Chondrocyte (in vitro differentiated cells): ENCODE measurements around the gene PRAMEF17. TPM values are rescaled to one million over a fixed set of nuclear protein-coding genes. Genes with fewer than 3 reads are reported as not detected.
"Not testable (repeated sequence)": the region's sequence is repeated elsewhere in the genome, so short reads cannot be mapped to it uniquely, and the experiment has no call there.

ENCODE experiments used
- DNase-seq: peaks from one replicate; pipeline ENCODE4 v3.0.0; 2021; ENCODE audit warnings: mixed read lengths, low spot score
- H3K27ac Mint-ChIP-seq: one replicate; pipeline ENCODE4 v1.8.0; 2021; ENCODE audit warnings: mild to moderate bottlenecking, moderate library complexity, mixed read lengths; ENCODE audit not compliant: unreplicated experiment
- H3K27me3 Mint-ChIP-seq: 2 replicates; pipeline ENCODE4 v1.8.0; 2021; ENCODE audit warnings: low read depth, mixed read lengths
- H3K36me3 Mint-ChIP-seq: 2 replicates; pipeline ENCODE4 v1.8.0; 2021; ENCODE audit warnings: low read depth, mixed read lengths
- H3K4me1 Mint-ChIP-seq: 2 replicates; pipeline ENCODE4 v1.8.0; 2021; ENCODE audit warnings: low read depth, mild to moderate bottlenecking, mixed read lengths
- H3K4me3 Mint-ChIP-seq: one replicate; pipeline ENCODE4 v1.8.0; 2021; ENCODE audit warnings: mild to moderate bottlenecking, moderate library complexity, mixed read lengths; ENCODE audit not compliant: unreplicated experiment
- H3K9me3 Mint-ChIP-seq: 2 replicates; pipeline ENCODE4 v1.8.0; 2021; ENCODE audit warnings: low read depth, mixed read lengths
- CTCF ChIP-seq: fragments of 200-600 bp; sonication (generic); IDR thresholded peaks from 2 replicates; pipeline ENCODE4 v1.5.0; 2021; ENCODE audit warnings: antibody characterized with exemption, mild to moderate bottlenecking, moderate library complexity
- long read RNA-seq: library from polyadenylated mRNA; stranded (forward); transcript quantifications from one replicate; pipeline ENCODE4 v2.0.0, GENCODE V29; 2021
- total RNA-seq: library from RNA; stranded (reverse); gene quantifications from 3 replicates; pipeline ENCODE4 v1.2.1, GENCODE V29; 2021

The PRAMEF17 gene
- not detected in 3 replicates for total RNA-seq
- long read RNA-seq, result 0 reads

GRCh38 chr1:13389332-13389731, at the start of gene PRAMEF17:
Gene PRAMEF17 (plus strand): TSS chr1:13389632. CDS start chr1:13389658, 26 bp downstream.
- H3K4me3 Mint-ChIP-seq, DNase-seq, H3K36me3 Mint-ChIP-seq, H3K27ac Mint-ChIP-seq, H3K4me1 Mint-ChIP-seq, H3K27me3 Mint-ChIP-seq: not testable (repeated sequence)
- H3K9me3 Mint-ChIP-seq, result peaks cover 26% of the 10 kb centered on the region

GRCh38 chr1:13342496-13342895, 46.9 kb upstream of the PRAMEF17 start:
- not testable (repeated sequence) for H3K9me3 Mint-ChIP-seq, H3K27ac Mint-ChIP-seq, H3K36me3 Mint-ChIP-seq, H3K4me3 Mint-ChIP-seq, DNase-seq, H3K4me1 Mint-ChIP-seq, H3K27me3 Mint-ChIP-seq

- H3K4me3 Mint-ChIP-seq, H3K9me3 Mint-ChIP-seq, H3K27ac Mint-ChIP-seq, DNase-seq, H3K27me3 Mint-ChIP-seq, H3K36me3 Mint-ChIP-seq, H3K4me1 Mint-ChIP-seq: not testable (repeated sequence)
These were observed 42.4 kb upstream of the PRAMEF17 start, which contains the start of gene PRAMEF14 for GRCh38 chr1:13347034-13347433. Gene PRAMEF14 (minus strand): TSS chr1:13347134. CDS start chr1:13345314, 1,820 bp downstream.

DNA sequence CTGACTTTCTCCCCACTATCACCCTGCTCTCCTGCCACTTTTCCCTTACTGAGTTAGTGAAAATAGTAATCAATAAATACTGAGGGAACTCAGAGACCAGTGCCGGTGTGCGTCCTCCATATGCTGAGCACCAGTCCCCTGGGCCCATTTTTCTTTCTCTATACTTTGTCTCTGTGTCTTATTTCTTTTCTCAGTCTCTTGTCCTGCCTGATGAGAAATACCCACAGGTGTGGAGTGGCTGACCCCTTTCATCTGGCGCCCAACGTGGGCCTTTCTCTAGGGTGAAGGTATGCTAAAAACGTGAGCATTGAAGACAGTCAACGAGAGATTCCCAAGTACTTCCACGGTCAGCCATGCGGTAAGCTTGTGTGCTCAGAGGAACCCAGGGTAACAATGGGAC, 36.0 kb upstream of the PRAMEF17 start:
- not testable (repeated sequence) for H3K4me1 Mint-ChIP-seq, DNase-seq, H3K27ac Mint-ChIP-seq, H3K36me3 Mint-ChIP-seq, H3K4me3 Mint-ChIP-seq, H3K27me3 Mint-ChIP-seq
- H3K9me3 Mint-ChIP-seq, result peaks cover 10% of the 10 kb centered on the region

GRCh38 chr1:13354475-13354874, 35.0 kb upstream of the PRAMEF17 start:
- H3K27me3 Mint-ChIP-seq, H3K4me1 Mint-ChIP-seq, H3K27ac Mint-ChIP-seq, H3K36me3 Mint-ChIP-seq, DNase-seq, H3K4me3 Mint-ChIP-seq: not testable (repeated sequence)
- TF ChIP-seq CTCF, result peak; percentile 14
- peaks cover 10% of the 10 kb centered on the region for H3K9me3 Mint-ChIP-seq

- H3K4me3 Mint-ChIP-seq, H3K27ac Mint-ChIP-seq, H3K4me1 Mint-ChIP-seq, H3K27me3 Mint-ChIP-seq, DNase-seq, H3K36me3 Mint-ChIP-seq: not testable (repeated sequence)
- peak; percentile 80 for TF ChIP-seq CTCF
- H3K9me3 Mint-ChIP-seq, result peaks cover 10% of the 10 kb centered on the region
These were observed 32.7 kb upstream of the PRAMEF17 start for GRCh38 chr1:13356774-13357173.

DNA sequence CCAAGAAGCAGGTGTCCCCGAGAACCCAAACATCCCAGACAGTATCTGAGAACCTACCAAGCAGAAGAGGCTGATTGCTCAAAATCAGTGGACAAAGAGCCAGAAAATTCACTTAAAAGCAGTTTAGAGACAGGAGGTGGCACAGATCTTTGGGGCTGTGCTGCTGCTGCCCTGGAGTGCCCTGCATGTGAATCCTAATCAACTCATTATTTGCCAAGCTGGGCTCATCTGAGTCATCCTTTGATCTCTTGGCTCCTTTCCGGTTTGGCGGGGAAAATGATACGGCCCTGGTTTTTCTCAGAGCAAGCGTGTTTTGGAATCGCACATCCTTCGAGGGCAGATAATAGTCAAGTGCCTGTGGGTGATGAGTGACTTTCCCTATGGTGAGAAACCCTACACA, 27.1 kb upstream of the PRAMEF17 start:
- not testable (repeated sequence) for H3K4me1 Mint-ChIP-seq, H3K9me3 Mint-ChIP-seq, H3K27ac Mint-ChIP-seq, H3K36me3 Mint-ChIP-seq, H3K4me3 Mint-ChIP-seq, H3K27me3 Mint-ChIP-seq, DNase-seq

- not testable (repeated sequence) for DNase-seq, H3K4me3 Mint-ChIP-seq, H3K27me3 Mint-ChIP-seq, H3K27ac Mint-ChIP-seq, H3K36me3 Mint-ChIP-seq, H3K4me1 Mint-ChIP-seq, H3K9me3 Mint-ChIP-seq
These were observed 24.5 kb upstream of the PRAMEF17 start for GRCh38 chr1:13364928-13365327.

- H3K27me3 Mint-ChIP-seq, H3K4me3 Mint-ChIP-seq, H3K4me1 Mint-ChIP-seq, H3K27ac Mint-ChIP-seq, DNase-seq, H3K36me3 Mint-ChIP-seq: not testable (repeated sequence)
- peaks cover 19% of the 10 kb centered on the region for H3K9me3 Mint-ChIP-seq
These were observed 22.9 kb upstream of the PRAMEF17 start for GRCh38 chr1:13366536-13366935.

DNA sequence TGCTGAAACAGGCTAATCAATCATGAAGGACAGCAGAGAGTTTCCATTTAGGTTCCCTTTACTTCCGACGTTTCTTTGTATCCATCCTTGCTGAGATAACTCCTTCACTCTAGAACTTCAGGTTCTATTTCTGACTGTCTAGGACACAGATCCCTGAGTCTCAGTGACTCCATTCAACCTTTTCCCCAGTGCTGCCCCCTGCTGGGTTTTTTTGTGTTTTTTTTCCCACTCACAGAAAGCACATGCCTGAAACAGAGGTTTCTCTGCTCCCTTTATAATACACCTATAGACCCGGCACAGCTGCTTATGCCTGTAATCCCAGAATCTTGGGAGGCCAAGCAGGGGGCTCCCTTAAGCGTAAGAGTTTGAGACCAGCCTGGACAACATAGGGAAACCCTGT, 20.9 kb upstream of the PRAMEF17 start:
- H3K9me3 Mint-ChIP-seq, result peaks cover 22% of the 10 kb centered on the region
- not testable (repeated sequence) for H3K27ac Mint-ChIP-seq, H3K4me3 Mint-ChIP-seq, DNase-seq, H3K4me1 Mint-ChIP-seq, H3K36me3 Mint-ChIP-seq, H3K27me3 Mint-ChIP-seq

GRCh38 chr1:13378983-13379382, 10.4 kb upstream of the PRAMEF17 start:
- H3K27me3 Mint-ChIP-seq, DNase-seq, H3K4me3 Mint-ChIP-seq, H3K27ac Mint-ChIP-seq, H3K4me1 Mint-ChIP-seq, H3K36me3 Mint-ChIP-seq: not testable (repeated sequence)
- peaks cover 13% of the 10 kb centered on the region for H3K9me3 Mint-ChIP-seq

DNA sequence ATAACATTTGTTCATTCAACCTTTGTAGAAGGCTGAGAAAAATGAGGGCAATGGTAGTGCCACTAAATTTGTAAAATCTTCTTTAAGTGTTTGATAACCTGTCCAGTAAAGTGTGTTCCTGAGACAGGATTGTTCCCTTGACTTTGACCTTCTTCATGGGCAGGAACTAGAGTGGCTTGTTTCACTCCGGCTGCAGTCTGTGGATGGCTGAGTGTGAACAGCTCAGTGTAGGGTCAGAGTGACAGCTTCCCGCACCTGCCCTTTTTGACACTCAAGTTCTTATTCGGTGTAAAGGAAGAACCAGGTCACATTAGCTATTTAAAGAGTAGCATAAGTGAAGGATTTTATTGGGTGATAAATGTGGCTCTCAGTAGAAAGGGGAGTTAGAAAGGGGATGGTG, 9.1 kb upstream of the PRAMEF17 start:
- H3K27me3 Mint-ChIP-seq, H3K36me3 Mint-ChIP-seq, H3K4me1 Mint-ChIP-seq, DNase-seq, H3K4me3 Mint-ChIP-seq, H3K27ac Mint-ChIP-seq: not testable (repeated sequence)
- H3K9me3 Mint-ChIP-seq, result peaks cover 19% of the 10 kb centered on the region
